ENCODE measurements around the gene CPAMD8. TPM values are rescaled to one million over a fixed set of nuclear protein-coding genes. Genes with fewer than 3 reads are reported as not detected.

CPAMD8 gene
- total RNA-seq, 1 experiment from 2014 or later: 3.9 TPM

GRCh38 chr19:16892868-16893685 lies 133.5 kb downstream of the CPAMD8 start:
- no peak overlapping the region for H3K9ac ChIP-seq (ENCODE audit: low read length)
- ATAC-seq (no peak), DNase-seq (no peak)
- no peaks in the 10 kb centered on the region for H3K79me2 ChIP-seq (ENCODE audit: low read length)
- no peaks in the 10 kb centered on the region for H3K27me3 ChIP-seq (ENCODE audit: low read length)
- no peaks in the 10 kb centered on the region for H4K20me1 ChIP-seq (ENCODE audit: low read length)
- no peak overlapping the region for H3K4me2 ChIP-seq (ENCODE audit: low read length)
- H3F3A ChIP-seq (ENCODE audit: low read length, unreplicated experiment): no peaks in the 10 kb centered on the region
- H3K4me1 ChIP-seq (ENCODE audit: insufficient read depth, low read length): peaks cover 6% of the 10 kb centered on the region; the same call in 1 of the 2 replicates
- CTCF ChIA-PET: no interaction called here
- H3K4me3 ChIP-seq (ENCODE audit: low read length): no peak overlapping the region
- no peaks in the 10 kb centered on the region for H3K9me3 ChIP-seq (ENCODE audit: low read length)
- H3K27ac ChIP-seq (ENCODE audit: low read length): no peak overlapping the region
- no peaks in the 10 kb centered on the region for H3K9me2 ChIP-seq (replicated peaks; ENCODE audit: low read length)
- POLR2A ChIA-PET (ENCODE audit: unreplicated experiment): no interaction called here
- intact Hi-C loops (cut with micrococcal nuclease): loop anchor here (10.0 kb wide), 2 partner anchors 58 to 162 kb away; no protein-coding TSS in a partner anchor
- TF ChIP-seq CTCF (conservative IDR thresholded peaks at IDR 0.05; ENCODE audit: low read depth, low read length): no peak
- no peak overlapping the region for H2AFZ ChIP-seq (ENCODE audit: low read length)
- no peaks in the 10 kb centered on the region for H3K36me3 ChIP-seq (ENCODE audit: low read depth, low read length)
- no TSS peak for BruUV-seq (replicated peaks)

GRCh38 chr19:16892436-16892835 lies 134.2 kb downstream of the CPAMD8 start:
- Histone ChIP-seq H3K27me3 (ENCODE audit: low read length) (no peaks in the 10 kb centered on the region), H3K9me3 (ENCODE audit: low read length) (no peaks in the 10 kb centered on the region), H4K20me1 (ENCODE audit: low read length) (no peaks in the 10 kb centered on the region), H3K9ac (ENCODE audit: low read length) (no peak overlapping the region), H3K4me1 (ENCODE audit: insufficient read depth, low read length) (peaks cover 6% of the 10 kb centered on the region; the same call in 1 of the 2 replicates), H3K36me3 (ENCODE audit: low read depth, low read length) (no peaks in the 10 kb centered on the region), H2AFZ (ENCODE audit: low read length) (no peak overlapping the region), H3F3A (ENCODE audit: low read length, unreplicated experiment) (no peaks in the 10 kb centered on the region), H3K4me3 (ENCODE audit: low read length) (no peak overlapping the region), H3K4me2 (ENCODE audit: low read length) (no peak overlapping the region), H3K27ac (ENCODE audit: low read length) (no peak overlapping the region), H3K9me2 (replicated peaks; ENCODE audit: low read length) (no peaks in the 10 kb centered on the region), H3K79me2 (ENCODE audit: low read length) (no peaks in the 10 kb centered on the region)
- ChIA-PET CTCF (no interaction called here), POLR2A (ENCODE audit: unreplicated experiment) (no interaction called here)
- intact Hi-C loops (cut with micrococcal nuclease): loop anchor here (10.0 kb wide), 2 partner anchors 58 to 162 kb away; no protein-coding TSS in a partner anchor
- TF ChIP-seq EZH2 (IDR thresholded peaks at IDR 0.05; ENCODE audit: low read length, unreplicated experiment) (no peak), EZH2phosphoT487 (IDR thresholded peaks at IDR 0.05; ENCODE audit: borderline replicate concordance, low read length) (no peak), CTCF (conservative IDR thresholded peaks at IDR 0.05; ENCODE audit: low read depth, low read length) (no peak)
- BruUV-seq (replicated peaks): no TSS peak
- ATAC-seq (no peak), DNase-seq (no peak)

GRCh38 chr19:16891696-16892382 lies 134.8 kb downstream of the CPAMD8 start:
- intact Hi-C loops (cut with micrococcal nuclease): loop anchor here (10.0 kb wide), 2 partner anchors 57 to 163 kb away; no protein-coding TSS in a partner anchor
- DNase-seq (no peak), ATAC-seq (no peak)
- H3K36me3 ChIP-seq (ENCODE audit: low read depth, low read length): no peaks in the 10 kb centered on the region
- H3K27ac ChIP-seq (ENCODE audit: low read length): no peak overlapping the region
- H3K9me2 ChIP-seq (replicated peaks; ENCODE audit: low read length): no peaks in the 10 kb centered on the region
- H4K20me1 ChIP-seq (ENCODE audit: low read length): no peaks in the 10 kb centered on the region
- no peak overlapping the region for H2AFZ ChIP-seq (ENCODE audit: low read length)
- TF ChIP-seq CTCF (conservative IDR thresholded peaks at IDR 0.05; ENCODE audit: low read depth, low read length) (no peak), EZH2 (IDR thresholded peaks at IDR 0.05; ENCODE audit: low read length, unreplicated experiment) (no peak), EZH2phosphoT487 (IDR thresholded peaks at IDR 0.05; ENCODE audit: borderline replicate concordance, low read length) (no peak)
- H3K27me3 ChIP-seq (ENCODE audit: low read length): no peaks in the 10 kb centered on the region
- H3K9me3 ChIP-seq (ENCODE audit: low read length): no peaks in the 10 kb centered on the region
- no peak overlapping the region for H3K9ac ChIP-seq (ENCODE audit: low read length)
- no TSS peak for BruUV-seq (replicated peaks)
- POLR2A ChIA-PET (ENCODE audit: unreplicated experiment): no interaction called here
- H3K4me3 ChIP-seq (ENCODE audit: low read length): no peak overlapping the region
- H3K4me1 ChIP-seq (ENCODE audit: insufficient read depth, low read length): peaks cover 6% of the 10 kb centered on the region; the same call in 1 of the 2 replicates
- H3K4me2 ChIP-seq (ENCODE audit: low read length): no peak overlapping the region
- CTCF ChIA-PET: no interaction called here
- H3K79me2 ChIP-seq (ENCODE audit: low read length): no peaks in the 10 kb centered on the region
- H3F3A ChIP-seq (ENCODE audit: low read length, unreplicated experiment): no peaks in the 10 kb centered on the region

Measured in PC-3 (cell line).